ENCODE measurements around the gene CD84.
"Not testable (repeated sequence)": the region's sequence is repeated elsewhere in the genome, so short reads cannot be mapped to it uniquely, and the experiment has no call there.

CD84 gene

GRCh38 chr1:160575112-160575664, 4.1 kb downstream of the CD84 start:
- H3K4me3 ChIP-seq (ENCODE audit: low read depth, low read length), result no peak overlapping the region
- no peak for TF ChIP-seq CTCF (IDR thresholded peaks at IDR 0.05; ENCODE audit: borderline replicate concordance, insufficient read depth, low read depth, low read length)

- H3K4me3 ChIP-seq (ENCODE audit: low read depth, low read length), result no peak overlapping the region
- no peak for TF ChIP-seq CTCF (IDR thresholded peaks at IDR 0.05; ENCODE audit: borderline replicate concordance, insufficient read depth, low read depth, low read length)
Observed at GRCh38 chr1:160570840-160571239, 8.5 kb downstream of the CD84 start.

- no peak overlapping the region for H3K4me3 ChIP-seq (ENCODE audit: low read depth, low read length)
- no peak for TF ChIP-seq CTCF (IDR thresholded peaks at IDR 0.05; ENCODE audit: borderline replicate concordance, insufficient read depth, low read depth, low read length)
Observed at GRCh38 chr1:160569806-160570205, 9.5 kb downstream of the CD84 start.

- no peak overlapping the region for H3K4me3 ChIP-seq (ENCODE audit: low read depth, low read length)
- TF ChIP-seq CTCF (IDR thresholded peaks at IDR 0.05; ENCODE audit: borderline replicate concordance, insufficient read depth, low read depth, low read length), result no peak
Observed at GRCh38 chr1:160567858-160568682, 11.2 kb downstream of the CD84 start.

GRCh38 chr1:160567341-160567740, 12.0 kb downstream of the CD84 start:
- no peak overlapping the region for H3K4me3 ChIP-seq (ENCODE audit: low read depth, low read length)
- no peak for TF ChIP-seq CTCF (IDR thresholded peaks at IDR 0.05; ENCODE audit: borderline replicate concordance, insufficient read depth, low read depth, low read length)

GRCh38 chr1:160565564-160565963, 13.7 kb downstream of the CD84 start:
- H3K4me3 ChIP-seq (ENCODE audit: low read depth, low read length), result no peak overlapping the region

GRCh38 chr1:160563230-160563629, 16.1 kb downstream of the CD84 start:
- H3K4me3 ChIP-seq (ENCODE audit: low read depth, low read length), result not testable (repeated sequence)

More at GRCh38 chr1:160565564-160565963, 13.7 kb downstream of the CD84 start:
- TF ChIP-seq CTCF (IDR thresholded peaks at IDR 0.05; ENCODE audit: borderline replicate concordance, insufficient read depth, low read depth, low read length), result no peak

GRCh38 chr1:160562745-160563144, 16.6 kb downstream of the CD84 start:
- not testable (repeated sequence) for H3K4me3 ChIP-seq (ENCODE audit: low read depth, low read length)
